Measurements from ENCODE around the gene IFT122.
A peak's percentile ranks its signal among the peaks of the same experiment; 100 is the strongest.

The IFT122 gene

DNA sequence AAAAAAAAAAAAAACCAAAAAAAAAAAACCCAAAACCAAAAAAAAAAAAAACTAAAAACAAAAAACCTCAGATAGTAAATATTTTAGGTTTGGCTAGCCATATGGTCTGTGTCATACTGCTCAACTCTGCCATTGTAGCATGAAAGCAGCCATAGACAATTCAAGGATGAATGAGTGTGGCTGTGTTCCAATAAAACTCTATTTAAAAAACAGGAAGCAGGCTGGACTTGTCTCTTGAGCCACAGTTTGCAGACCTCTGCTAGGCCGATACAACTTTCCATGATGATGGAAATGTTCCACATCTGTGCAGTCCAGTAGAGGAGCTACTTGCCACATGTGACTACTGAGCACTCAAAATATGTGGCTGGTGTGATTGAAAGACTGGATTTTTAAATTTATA lies 22.7 kb upstream of the IFT122 start:
- TF ChIP-seq CTCF (IDR thresholded peaks at IDR 0.05; ENCODE audit: low read depth, low read length): no peak

DNA sequence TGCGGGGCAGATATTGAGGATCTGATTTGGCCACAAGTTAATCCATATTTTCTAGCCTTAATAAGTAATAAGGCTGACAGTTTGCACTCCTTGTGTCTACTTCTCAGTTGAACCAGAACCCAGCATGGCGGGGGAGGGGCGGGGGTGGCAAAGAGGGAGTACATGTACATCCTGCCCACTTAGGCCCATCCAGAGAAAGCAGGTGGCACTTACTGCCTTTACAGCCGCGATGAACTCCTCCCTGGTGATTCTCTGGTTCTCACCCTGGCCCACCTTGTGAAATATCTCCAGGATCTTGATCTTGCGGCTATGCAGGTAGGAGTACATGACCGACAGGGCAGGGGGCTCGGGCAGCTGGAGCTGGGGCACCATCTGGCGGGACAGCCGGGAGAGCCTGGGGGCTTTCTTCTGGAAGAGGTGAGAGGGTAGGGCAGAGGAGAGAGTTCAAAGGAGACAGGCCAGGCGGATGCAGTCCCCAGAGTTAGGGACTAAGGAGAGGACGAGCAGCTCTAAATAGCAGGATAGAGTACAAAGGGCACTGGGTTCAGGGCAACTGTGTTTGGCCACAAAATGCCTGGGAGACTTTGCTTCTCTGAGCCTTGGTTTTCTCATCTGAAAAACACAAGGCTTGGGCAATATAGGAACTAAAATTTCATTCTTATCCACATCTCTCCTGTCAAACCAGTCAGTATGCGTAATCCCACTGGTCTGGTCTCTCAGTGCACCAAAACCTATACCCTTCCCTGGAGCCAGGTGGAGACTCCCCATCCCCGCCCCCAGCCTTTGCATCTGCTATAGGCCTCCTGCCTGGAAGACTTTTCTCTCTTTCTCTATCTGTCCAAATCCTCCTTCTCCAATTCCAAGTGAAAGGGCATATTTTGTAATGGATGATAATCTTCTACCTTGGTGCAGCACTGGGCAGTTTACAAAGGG lies 21.7 kb upstream of the IFT122 start:
- in situ Hi-C loops (cut with HindIII; ENCODE audit: low sequenced_read_pairs): no loop called here
- DNase-seq (ENCODE audit: low read depth, low spot score): no peak
- no peak overlapping the region for H3K4me3 ChIP-seq (ENCODE audit: low read depth, low read length)
- TF ChIP-seq CTCF (IDR thresholded peaks at IDR 0.05; ENCODE audit: low read depth, low read length): no peak

More for the DNA sequence above, 22.7 kb upstream of the IFT122 start:
- H3K4me3 ChIP-seq (ENCODE audit: low read depth, low read length): no peak overlapping the region
- in situ Hi-C loops (cut with HindIII; ENCODE audit: low sequenced_read_pairs): no loop called here
- peak; percentile 23 for DNase-seq (ENCODE audit: low read depth, low spot score)

GRCh38 chr3:129419476-129419875 lies 20.5 kb upstream of the IFT122 start:
- in situ Hi-C loops (cut with HindIII; ENCODE audit: low sequenced_read_pairs): no loop called here
- H3K4me3 ChIP-seq (ENCODE audit: low read depth, low read length): no peak overlapping the region
- no peak for TF ChIP-seq CTCF (IDR thresholded peaks at IDR 0.05; ENCODE audit: low read depth, low read length)
- DNase-seq (ENCODE audit: low read depth, low spot score): no peak

- DNase-seq (ENCODE audit: low read depth, low spot score): no peak
- no peak overlapping the region for H3K4me3 ChIP-seq (ENCODE audit: low read depth, low read length)
- in situ Hi-C loops (cut with HindIII; ENCODE audit: low sequenced_read_pairs): no loop called here
- no peak for TF ChIP-seq CTCF (IDR thresholded peaks at IDR 0.05; ENCODE audit: low read depth, low read length)
Measured at GRCh38 chr3:129421236-129421883, 18.7 kb upstream of the IFT122 start.

DNA sequence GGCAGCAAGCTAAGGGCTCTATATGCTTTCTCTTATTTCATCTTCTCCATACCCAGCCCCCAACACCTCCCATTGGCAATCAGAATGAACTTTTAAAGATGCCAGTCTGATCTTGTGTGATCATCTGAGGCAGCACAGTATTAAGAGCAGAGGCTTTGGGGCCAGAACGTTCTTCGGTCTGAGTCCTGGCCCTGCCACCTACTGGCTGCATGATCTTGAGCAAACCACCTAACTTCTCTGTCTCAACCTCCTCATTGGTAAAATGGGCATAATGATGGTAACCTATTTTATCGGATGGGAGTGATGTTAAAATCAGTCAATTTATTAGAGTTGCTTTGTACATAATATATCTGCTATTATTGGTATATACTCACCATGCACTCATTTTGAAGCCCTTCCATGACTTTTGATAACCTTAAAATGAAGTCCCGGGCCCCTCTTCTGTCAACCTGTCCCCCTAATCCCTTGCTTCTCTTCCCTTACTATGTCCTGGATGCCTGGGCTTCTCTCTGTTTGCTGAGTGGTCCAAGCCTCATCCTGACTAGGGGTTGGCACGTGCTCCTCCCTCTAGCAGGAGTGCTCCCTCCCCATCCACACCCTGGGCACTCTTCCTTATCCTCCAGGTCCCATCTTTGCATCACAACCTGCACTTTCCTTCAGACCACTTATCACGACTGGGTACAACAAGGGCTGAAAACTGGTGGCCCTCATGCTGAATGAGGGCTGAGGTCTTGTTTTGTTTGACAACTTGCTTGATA lies 17.9 kb upstream of the IFT122 start:
- in situ Hi-C loops (cut with HindIII; ENCODE audit: low sequenced_read_pairs): no loop called here
- H3K4me3 ChIP-seq (ENCODE audit: low read depth, low read length): no peak overlapping the region
- no peak for DNase-seq (ENCODE audit: low read depth, low spot score)
- peak; percentile 22 for TF ChIP-seq CTCF (IDR thresholded peaks at IDR 0.05; ENCODE audit: low read depth, low read length)

DNA sequence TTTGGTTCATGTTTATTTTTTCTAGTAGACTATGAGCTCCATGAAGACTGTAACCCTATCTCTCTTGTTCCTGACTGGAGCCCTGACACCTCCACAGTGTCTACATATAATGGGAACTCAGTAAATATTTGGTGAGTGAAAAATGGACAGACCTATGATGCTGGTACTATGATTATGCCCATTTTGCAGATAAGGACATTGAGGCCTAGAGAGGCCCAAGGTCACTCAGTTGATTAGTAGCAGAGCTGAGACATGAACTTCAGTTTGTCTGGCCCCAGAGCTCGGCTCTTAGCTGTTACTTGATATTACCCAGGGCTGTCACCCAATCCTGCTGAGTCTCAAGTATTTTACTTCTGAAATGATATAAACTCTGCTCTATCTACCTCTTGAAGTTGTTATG lies 17.1 kb upstream of the IFT122 start:
- TF ChIP-seq CTCF (IDR thresholded peaks at IDR 0.05; ENCODE audit: low read depth, low read length): no peak
- no peak overlapping the region for H3K4me3 ChIP-seq (ENCODE audit: low read depth, low read length)
- DNase-seq (ENCODE audit: low read depth, low spot score): no peak
- in situ Hi-C loops (cut with HindIII; ENCODE audit: low sequenced_read_pairs): no loop called here
